Astrocyte of the cerebellum (primary cell): Measurements from ENCODE around the gene PSMA6.

Experiments
- DNase-seq: peaks from one replicate; pipeline ENCODE4 v3.0.0-alpha.2; 2011; ENCODE audit warnings: low read depth
- H3K4me3 ChIP-seq: 2 replicates; pipeline ENCODE4 v1.5.1; 2011; ENCODE audit warnings: mild to moderate bottlenecking, low read depth, low read length, moderate library complexity
- CTCF ChIP-seq: IDR thresholded peaks from 2 replicates; pipeline ENCODE4 v1.5.1; 2012; ENCODE audit warnings: low read length, low read depth, moderate library complexity, mild to moderate bottlenecking; ENCODE audit errors: missing control alignments
- in situ Hi-C: cut with HindIII; loops from 2 replicates; pipeline ENCODE4 v1.10.0; 2017; ENCODE audit warnings: low sequenced_read_pairs

Gene PSMA6

GRCh38 chr14:35258420-35258819 lies 33.8 kb upstream of the PSMA6 start:
- no peak for TF ChIP-seq CTCF
- DNase-seq = no peak
- in situ Hi-C loops = no loop called here
- no peak overlapping the region for H3K4me3 ChIP-seq

GRCh38 chr14:35261774-35262173 lies 30.4 kb upstream of the PSMA6 start:
- TF ChIP-seq CTCF = no peak
- in situ Hi-C loops = no loop called here
- no peak overlapping the region for H3K4me3 ChIP-seq
- no peak for DNase-seq

- TF ChIP-seq CTCF = no peak
- DNase-seq = no peak
- no peak overlapping the region for H3K4me3 ChIP-seq
- in situ Hi-C loops = no loop called here
Observed at GRCh38 chr14:35262436-35262835, 29.7 kb upstream of the PSMA6 start.

- no peak for DNase-seq
- no peak overlapping the region for H3K4me3 ChIP-seq
- no peak for TF ChIP-seq CTCF
- in situ Hi-C loops = loop anchor here (5.0 kb wide), 2 partner anchors 42 to 78 kb away; no protein-coding TSS in a partner anchor
Observed at GRCh38 chr14:35268946-35269345, 23.2 kb upstream of the PSMA6 start.

GRCh38 chr14:35274805-35275204 lies 17.4 kb upstream of the PSMA6 start:
- H3K4me3 ChIP-seq = no peak overlapping the region
- in situ Hi-C loops = no loop called here
- TF ChIP-seq CTCF = no peak
- DNase-seq = no peak

GRCh38 chr14:35277179-35277578 lies 15.0 kb upstream of the PSMA6 start:
- no peak for TF ChIP-seq CTCF
- in situ Hi-C loops = no loop called here
- DNase-seq = no peak
- no peak overlapping the region for H3K4me3 ChIP-seq

GRCh38 chr14:35279369-35279768 lies 12.8 kb upstream of the PSMA6 start:
- no peak for TF ChIP-seq CTCF
- in situ Hi-C loops = no loop called here
- DNase-seq = no peak
- H3K4me3 ChIP-seq = no peak overlapping the region
